KMS-11 (cell line): ENCODE results near the gene SEC61B.

Experiments used
- H2AFZ ChIP-seq: fragments of 200-600 bp; sonication (generic); 2 replicates; pipeline ENCODE4 v1.6.1; 2016; ENCODE audit warnings: antibody characterized with exemption, mixed run types, low read depth
- H3K27ac ChIP-seq: fragments of 200-600 bp; sonication (generic); 2 replicates; pipeline ENCODE4 v1.6.1; 2016; ENCODE audit warnings: mild to moderate bottlenecking, mixed run types
- H3K27me3 ChIP-seq: fragments of 200-600 bp; sonication (generic); 2 replicates; pipeline ENCODE4 v1.6.1; 2017; ENCODE audit warnings: mild to moderate bottlenecking, low read depth, mixed run types, moderate library complexity; ENCODE audit not compliant: insufficient read depth
- H3K36me3 ChIP-seq: fragments of 200-600 bp; sonication (generic); 2 replicates; pipeline ENCODE4 v1.6.1; 2017; ENCODE audit warnings: mild to moderate bottlenecking, mixed run types; ENCODE audit not compliant: insufficient read depth
- H3K4me1 ChIP-seq: fragments of 200-600 bp; sonication (generic); 2 replicates; pipeline ENCODE4 v1.6.1; 2016; ENCODE audit warnings: mild to moderate bottlenecking, low read depth, mixed run types; ENCODE audit not compliant: poor library complexity, severe bottlenecking
- H3K4me2 ChIP-seq: fragments of 200-600 bp; sonication (generic); 2 replicates; pipeline ENCODE4 v1.7.0; 2016; ENCODE audit warnings: mild to moderate bottlenecking, mixed run types
- H3K4me3 ChIP-seq: fragments of 200-600 bp; sonication (generic); IDR thresholded peaks from 2 replicates; pipeline ENCODE4 v1.6.1; 2017; ENCODE audit warnings: low read depth, low read length, mixed read lengths; ENCODE audit not compliant: insufficient read depth
- H3K79me2 ChIP-seq: fragments of 200-600 bp; sonication (generic); 2 replicates; pipeline ENCODE4 v1.6.1; 2016; ENCODE audit warnings: low read depth, mixed run types; ENCODE audit not compliant: insufficient read depth
- H3K9ac ChIP-seq: fragments of 200-600 bp; sonication (generic); 2 replicates; pipeline ENCODE4 v1.6.1; 2016; ENCODE audit warnings: mild to moderate bottlenecking, mixed run types
- H4K20me1 ChIP-seq: fragments of 200-600 bp; sonication (generic); 2 replicates; pipeline ENCODE4 v1.6.1; 2016; ENCODE audit warnings: mild to moderate bottlenecking, mixed run types; ENCODE audit not compliant: insufficient read depth
- CTCF ChIP-seq: fragments of 200-600 bp; sonication (generic); conservative IDR thresholded peaks from 2 replicates; pipeline ENCODE4 v1.6.1; 2017; ENCODE audit warnings: low read depth, mild to moderate bottlenecking, antibody characterized with exemption, low read length, moderate library complexity, mixed read lengths

The SEC61B gene

GRCh38 chr9:99184475-99185347, 37.4 kb upstream of the SEC61B start:
- H3K4me3 ChIP-seq = no peak overlapping the region
- H3K27ac ChIP-seq = no peak overlapping the region
- no peaks in the 10 kb centered on the region for H3K36me3 ChIP-seq
- no peaks in the 10 kb centered on the region for H4K20me1 ChIP-seq
- no peaks in the 10 kb centered on the region for H3K27me3 ChIP-seq
- peaks cover 38% of the 10 kb centered on the region for H3K4me1 ChIP-seq
- TF ChIP-seq CTCF = peak; percentile 93
- H2AFZ ChIP-seq = peak overlapping the region; percentile 76
- no peak overlapping the region for H3K9ac ChIP-seq
- H3K4me2 ChIP-seq = no peak overlapping the region
- H3K79me2 ChIP-seq = no peaks in the 10 kb centered on the region

DNA sequence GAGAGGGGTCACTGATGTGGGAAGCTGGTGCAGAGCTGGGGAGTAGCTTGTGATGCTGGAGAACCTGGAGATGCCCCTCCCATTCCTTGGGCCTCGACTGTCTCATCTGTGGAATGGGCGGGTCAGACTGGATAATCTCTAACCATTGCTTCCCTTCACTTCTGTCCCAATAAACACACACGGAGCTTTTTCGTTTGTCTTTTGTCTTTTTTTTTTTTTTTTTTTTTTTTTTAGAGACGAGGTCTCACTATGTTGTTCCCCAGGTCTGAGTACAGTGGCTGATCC, 36.8 kb upstream of the SEC61B start:
- Histone ChIP-seq H3K4me1 (peaks cover 32% of the 10 kb centered on the region), H4K20me1 (no peaks in the 10 kb centered on the region), H3K9ac (no peak overlapping the region), H3K4me3 (no peak overlapping the region), H3K36me3 (no peaks in the 10 kb centered on the region), H3K27me3 (no peaks in the 10 kb centered on the region), H3K4me2 (no peak overlapping the region), H2AFZ (0 out of 2 replicates have a peak overlapping the region, but pooled peaks have one; percentile 76), H3K27ac (no peak overlapping the region), H3K79me2 (no peaks in the 10 kb centered on the region)
- no peak for TF ChIP-seq CTCF

- TF ChIP-seq CTCF = no peak
- peaks cover 26% of the 10 kb centered on the region for H3K4me1 ChIP-seq
- no peak overlapping the region for H2AFZ ChIP-seq
- H4K20me1 ChIP-seq = no peaks in the 10 kb centered on the region
- H3K4me3 ChIP-seq = no peak overlapping the region
- no peaks in the 10 kb centered on the region for H3K36me3 ChIP-seq
- no peaks in the 10 kb centered on the region for H3K79me2 ChIP-seq
- H3K9ac ChIP-seq = no peak overlapping the region
- no peak overlapping the region for H3K27ac ChIP-seq
- H3K27me3 ChIP-seq = no peaks in the 10 kb centered on the region
- H3K4me2 ChIP-seq = no peak overlapping the region
Observed at GRCh38 chr9:99185934-99186333, 36.1 kb upstream of the SEC61B start.

GRCh38 chr9:99187311-99187710, 34.8 kb upstream of the SEC61B start:
- Histone ChIP-seq H3K27ac (no peak overlapping the region), H3K4me1 (peaks cover 12% of the 10 kb centered on the region), H3K4me2 (no peak overlapping the region), H4K20me1 (no peaks in the 10 kb centered on the region), H2AFZ (no peak overlapping the region), H3K4me3 (no peak overlapping the region), H3K9ac (no peak overlapping the region), H3K36me3 (no peaks in the 10 kb centered on the region), H3K79me2 (no peaks in the 10 kb centered on the region), H3K27me3 (no peaks in the 10 kb centered on the region)
- TF ChIP-seq CTCF = no peak
